Fibroblast of skin of right quadriceps (primary cell): Measurements from ENCODE around the gene PPP1R17.

ENCODE experiments used
- DNase-seq: peaks from one replicate; pipeline ENCODE4 v3.0.0-alpha.2; 2013

Gene PPP1R17

DNA sequence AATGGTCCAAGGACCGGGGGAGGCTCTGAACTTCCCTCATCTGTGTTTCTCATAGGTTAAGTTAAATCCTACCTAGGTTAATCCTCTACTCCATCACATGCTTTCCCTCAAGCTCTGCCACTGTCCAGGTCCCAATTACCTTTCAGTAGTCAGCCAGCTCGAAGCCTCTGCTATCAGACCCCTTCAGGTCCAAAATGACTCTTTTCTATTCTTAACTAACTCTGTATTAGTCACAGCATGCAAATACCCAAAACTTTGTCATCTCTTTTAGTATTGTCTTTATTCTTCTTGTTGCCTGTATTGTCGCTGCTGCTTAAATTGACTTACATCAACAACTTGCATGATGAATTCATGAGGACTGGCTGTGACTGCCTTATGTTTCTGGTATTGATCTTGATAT, 15.3 kb downstream of the PPP1R17 start:
- DNase-seq, result no peak

DNA sequence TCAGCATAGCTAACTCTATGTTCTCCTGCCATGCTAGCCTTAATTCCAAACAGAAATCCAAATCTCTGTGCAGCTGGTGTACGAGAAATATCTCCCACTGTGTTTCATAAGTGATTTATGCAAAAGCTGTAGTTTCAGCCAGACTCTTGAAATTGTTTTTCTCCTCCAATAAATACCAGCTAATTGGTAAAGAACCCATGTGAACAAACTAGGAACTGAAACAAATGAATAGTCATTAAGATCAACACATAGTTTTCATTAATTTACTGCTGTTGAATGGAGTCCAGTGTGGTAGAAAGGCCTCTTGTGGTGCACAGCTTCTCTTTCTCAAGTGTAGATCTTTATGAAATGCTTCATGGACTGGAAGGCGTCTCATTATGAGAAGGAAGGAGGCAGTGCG, 18.4 kb downstream of the PPP1R17 start:
- DNase-seq, result no peak

DNA sequence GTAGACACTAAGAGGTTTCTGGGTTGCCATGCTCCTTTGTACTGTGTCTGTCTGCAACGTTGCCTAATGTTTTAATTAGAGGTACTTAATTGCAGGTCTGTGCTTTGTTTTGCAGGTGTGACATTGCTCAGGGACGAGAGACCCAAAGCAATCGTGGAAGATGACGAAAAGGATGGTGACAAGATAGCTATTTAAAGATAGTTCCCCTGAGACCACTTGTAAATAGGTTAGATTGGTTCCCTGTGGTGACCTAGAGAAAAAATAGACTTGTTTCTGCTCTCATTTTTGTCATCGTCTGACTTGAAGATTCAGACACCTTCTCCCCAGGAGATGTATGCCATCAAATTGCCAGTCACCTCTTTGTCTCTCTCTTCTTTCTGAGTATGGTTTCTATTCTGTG, 20.1 kb downstream of the PPP1R17 start:
- no peak for DNase-seq

DNA sequence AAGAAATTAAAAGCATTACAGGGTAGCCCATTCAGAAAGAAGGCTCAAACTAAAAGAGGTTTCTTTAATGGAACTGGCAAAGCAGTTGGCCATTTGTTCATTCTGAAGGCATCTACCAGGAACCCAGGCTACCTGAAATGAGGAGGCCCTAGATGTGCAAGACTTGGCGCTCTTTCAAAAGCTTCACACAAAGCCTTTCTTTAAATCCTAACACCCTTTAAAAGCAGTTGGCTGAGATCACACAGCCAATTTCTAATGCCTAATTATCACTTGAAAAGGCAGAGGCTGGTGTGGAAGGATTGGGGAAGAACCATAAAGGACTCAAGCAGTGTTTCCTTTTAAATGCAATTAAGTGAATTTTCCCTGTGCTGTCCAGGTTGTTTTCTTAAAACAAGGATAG, 23.2 kb downstream of the PPP1R17 start:
- DNase-seq, result no peak

DNA sequence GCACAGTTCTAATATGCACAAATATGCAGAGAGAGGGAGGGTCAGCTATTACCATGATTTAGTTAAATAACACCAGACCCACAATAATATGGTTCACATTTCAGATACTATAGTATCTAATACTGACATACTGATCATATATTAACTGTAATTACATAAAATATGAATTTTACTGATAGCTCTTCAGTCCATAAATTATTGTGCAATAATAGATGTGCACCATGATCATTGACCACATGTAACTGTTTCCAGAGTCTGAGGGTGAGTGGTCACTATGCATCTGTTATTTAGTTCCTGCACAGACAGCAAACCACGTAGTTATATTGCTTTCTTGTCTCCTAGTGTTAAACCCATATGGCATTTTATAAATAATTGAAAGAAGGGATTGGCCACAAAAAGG, 29.3 kb downstream of the PPP1R17 start:
- no peak for DNase-seq

DNA sequence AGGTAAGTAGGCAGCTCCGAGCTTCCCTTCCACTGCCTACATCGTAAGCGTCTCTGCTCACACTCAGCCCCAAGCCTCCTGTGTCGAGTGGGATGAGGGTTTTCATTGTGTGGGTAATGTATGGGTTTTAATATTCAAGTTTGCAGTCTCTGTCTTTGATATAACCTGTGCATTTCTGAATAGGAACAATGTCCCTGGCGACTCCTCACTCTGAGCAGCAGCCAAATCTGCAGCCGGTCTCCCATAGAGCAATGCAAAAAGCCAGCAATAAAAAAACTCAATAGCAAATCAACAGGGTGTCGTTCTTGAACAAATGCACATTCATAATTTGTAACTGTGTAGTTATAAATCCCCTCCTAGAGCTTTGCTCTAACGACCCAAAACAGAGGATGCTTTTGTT, 33.4 kb downstream of the PPP1R17 start:
- no peak for DNase-seq

DNA sequence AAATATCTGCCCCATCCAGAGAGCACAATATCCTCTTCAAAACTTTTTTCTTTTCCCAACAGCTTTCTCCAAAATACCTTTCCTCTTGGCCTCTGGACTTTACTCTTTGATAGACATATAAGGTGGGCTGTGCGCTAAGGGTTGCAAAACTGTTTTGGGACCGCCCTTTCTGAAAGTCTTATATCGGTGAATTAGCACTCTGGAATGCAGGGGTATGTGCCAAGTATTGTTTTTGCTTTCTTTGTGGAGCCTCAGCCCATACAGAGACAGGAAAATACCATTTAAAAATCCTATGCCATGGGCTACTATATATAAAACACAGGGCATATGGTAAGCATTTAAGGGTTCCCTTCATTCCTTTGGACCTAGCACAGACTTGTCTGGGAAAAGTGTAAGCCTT, 37.7 kb downstream of the PPP1R17 start:
- DNase-seq, result no peak

DNA sequence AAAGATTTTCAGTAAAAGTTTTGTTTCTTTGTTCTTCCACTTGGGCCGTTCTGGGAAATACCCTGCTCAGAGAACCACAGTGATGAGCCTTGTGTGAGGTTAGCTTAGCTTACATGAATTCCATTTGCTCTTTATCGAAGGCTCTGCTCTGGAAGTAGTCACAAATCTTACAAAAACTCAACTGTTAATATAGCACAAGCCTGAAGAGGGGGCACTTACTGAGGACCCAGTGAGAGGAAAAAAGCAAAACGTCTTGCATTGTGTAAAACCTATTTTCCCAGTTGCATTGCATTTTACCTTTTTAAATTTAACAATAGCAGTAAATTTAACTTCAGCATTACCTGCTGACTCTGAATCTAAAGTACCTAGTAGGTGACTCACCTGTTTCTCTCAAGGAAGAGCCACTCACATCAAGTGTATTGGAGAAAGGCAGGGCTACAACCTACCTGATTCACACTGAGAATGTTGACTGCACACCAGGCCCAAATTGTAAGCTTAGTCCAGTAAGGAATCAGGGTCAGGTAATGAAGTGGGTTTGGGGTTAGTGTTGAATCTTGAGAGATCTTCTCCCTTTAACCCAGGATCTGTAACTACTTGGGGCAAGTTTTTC, 42.3 kb downstream of the PPP1R17 start:
- no peak for DNase-seq

DNA sequence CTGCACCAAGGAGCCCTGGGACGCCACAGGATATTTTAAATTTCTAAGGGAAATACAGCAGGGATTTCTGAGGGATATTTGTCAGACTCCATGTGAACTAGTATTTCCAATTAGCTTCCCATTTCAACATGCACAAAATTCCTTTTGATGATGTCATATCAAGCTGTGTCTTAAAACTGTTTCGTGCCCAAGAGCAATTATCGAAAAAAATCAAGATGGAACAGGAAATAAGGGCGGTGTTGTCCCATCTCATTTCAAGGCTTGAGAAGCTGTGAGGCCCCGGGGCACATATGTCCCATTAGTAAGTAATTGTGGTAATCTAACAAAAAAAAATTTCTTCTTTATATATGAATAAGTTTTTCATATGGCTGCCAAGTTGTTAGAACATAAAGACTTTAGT, 47.4 kb downstream of the PPP1R17 start:
- DNase-seq, result peak; percentile 29

DNA sequence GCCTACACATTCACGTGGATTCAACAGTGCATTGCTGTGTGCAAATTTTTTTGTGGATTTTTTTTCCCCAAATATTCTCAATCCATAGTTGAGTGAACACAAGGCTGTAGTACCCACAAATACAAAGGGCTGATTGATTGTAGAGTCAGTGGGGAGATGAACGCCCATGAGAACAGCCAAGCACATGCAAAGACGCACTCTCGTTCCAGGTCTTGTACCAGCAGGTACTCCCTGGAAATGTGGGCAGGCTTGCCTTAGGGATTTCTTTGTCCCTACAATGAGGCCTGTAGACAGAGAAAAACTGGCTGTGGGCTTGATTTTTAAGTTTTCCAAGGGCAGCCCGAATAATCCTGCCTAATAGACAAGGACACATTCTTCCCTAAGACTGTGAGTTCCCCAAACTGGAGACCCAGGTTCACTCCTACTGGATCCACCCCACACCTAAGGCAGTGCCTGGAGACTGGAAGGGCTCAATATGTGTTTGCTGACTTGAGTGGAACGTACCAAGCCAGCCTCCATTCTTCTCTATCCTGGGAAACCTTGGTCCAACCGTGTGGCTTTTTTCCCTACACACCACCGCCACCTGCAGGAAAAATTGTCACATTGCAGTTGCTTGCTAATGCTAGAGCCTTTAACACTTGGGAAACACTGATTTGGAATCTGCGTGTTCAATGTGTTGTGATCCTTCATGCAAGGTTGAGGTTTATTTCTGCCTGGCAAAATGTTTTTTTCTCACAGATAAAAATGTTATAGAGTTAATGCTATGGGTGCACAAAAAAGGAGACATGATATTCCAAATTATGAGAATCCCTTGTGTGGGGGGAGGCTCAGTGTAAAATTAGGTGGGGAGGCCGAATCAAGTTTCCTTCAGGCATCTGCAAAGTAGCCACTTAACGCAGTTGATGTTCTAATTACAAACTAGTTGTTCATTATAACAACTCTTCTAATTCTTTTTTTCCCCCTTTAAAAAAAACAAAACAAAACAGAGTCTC, 49.3 kb downstream of the PPP1R17 start:
- peak; percentile 56 for DNase-seq

DNA sequence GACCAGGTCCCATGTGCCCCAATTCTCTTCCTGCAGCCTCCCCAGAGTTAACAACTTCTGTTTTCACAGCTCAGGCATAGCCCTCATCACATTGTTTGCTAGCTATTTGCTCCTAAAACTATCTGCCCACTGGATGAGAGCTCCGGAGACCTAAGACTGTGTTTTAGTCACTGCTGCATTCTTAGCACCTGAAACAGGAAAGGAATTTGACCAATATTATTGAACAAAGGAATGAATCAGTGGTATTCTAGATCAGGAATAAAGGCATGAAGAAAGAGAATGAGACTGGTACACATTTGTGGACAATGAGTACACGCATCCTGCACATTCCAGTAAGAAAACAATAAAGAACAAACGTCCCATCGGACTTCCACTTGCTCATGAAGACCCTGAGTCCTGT, 54.8 kb downstream of the PPP1R17 start:
- no peak for DNase-seq

DNA sequence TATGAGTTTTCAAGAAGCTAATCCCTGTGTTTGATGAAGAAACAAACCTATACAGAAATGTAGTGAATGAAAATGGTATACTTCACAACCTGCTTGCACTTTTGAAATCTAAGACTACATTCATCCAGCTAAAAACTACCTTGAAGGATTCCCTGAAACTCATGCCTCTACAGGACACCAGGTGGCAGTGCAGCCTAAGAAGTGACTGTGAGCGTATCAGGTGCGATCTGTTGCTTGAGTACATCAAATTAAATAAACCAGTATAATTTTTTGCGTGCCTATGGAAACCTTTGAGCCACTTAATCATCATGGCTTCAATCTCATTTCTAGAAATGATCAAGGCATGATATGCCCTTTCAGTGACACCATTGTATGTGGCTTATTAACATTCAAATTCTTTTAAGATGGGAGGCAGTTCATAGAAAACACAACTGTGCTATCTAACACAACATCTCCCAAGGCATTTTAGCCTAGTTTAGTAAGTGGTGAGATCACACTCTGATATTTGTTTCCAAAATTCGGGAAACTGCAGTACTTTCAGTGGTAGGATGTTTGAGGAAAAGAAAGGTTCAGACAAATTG, 57.4 kb downstream of the PPP1R17 start:
- peak; percentile 62 for DNase-seq

DNA sequence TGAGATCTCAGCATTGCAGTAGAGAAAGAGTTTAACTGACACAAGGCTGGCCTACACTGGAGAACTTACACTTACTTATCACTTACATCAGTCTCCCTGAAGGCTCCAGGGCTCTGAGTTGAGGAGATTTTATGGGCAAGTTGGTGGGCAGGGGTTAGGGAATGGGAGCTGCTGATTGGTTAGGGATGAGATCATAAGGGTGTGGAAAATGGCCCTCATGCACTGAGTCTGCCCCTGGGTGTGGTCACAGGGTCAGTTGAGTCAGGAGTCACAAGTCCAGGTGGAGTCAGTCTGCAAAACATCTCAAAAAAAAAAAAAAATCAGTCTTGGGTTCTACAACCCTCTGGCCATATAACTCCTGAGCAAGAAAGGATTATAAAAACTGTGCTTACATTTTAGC, 60.5 kb downstream of the PPP1R17 start:
- no peak for DNase-seq

DNA sequence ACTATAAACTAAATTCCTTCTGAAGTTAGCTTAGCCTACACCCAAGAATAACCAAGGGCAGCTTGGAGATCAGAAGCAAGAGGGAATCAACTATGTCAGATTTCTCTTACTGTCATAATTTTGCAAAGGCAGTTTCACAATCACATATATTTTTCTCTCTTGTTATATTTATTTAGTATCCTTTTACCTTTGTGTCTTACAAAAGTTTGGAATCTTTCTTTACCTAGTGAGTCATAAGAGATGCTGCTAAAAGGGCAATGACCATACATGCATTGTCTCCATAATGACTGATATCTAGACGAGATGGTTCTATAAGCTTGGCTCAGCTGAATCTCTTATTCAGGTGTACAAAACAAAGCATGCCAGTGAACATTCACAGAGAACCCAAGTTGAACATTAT, 61.1 kb downstream of the PPP1R17 start:
- no peak for DNase-seq

DNA sequence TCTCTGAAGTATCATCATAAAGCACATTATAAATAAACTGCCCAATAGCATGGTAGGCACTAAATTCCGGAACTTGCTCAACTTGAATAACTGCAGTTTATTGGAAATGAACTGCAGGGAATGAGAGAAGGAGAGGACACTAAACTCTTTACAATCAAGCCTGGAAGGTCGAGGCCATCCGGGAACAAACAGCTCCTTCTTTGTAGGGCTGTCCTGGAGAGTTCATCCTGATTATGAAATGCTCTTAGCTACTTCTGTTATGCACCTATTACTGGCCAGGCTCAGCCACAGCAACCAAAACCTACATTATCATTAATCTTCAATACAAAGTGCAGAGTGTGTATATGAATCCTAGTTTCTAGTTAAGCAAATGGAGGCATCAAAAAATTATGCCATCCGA, 64.7 kb downstream of the PPP1R17 start:
- DNase-seq, result no peak
